ENCODE results near the gene USP20.

DNA sequence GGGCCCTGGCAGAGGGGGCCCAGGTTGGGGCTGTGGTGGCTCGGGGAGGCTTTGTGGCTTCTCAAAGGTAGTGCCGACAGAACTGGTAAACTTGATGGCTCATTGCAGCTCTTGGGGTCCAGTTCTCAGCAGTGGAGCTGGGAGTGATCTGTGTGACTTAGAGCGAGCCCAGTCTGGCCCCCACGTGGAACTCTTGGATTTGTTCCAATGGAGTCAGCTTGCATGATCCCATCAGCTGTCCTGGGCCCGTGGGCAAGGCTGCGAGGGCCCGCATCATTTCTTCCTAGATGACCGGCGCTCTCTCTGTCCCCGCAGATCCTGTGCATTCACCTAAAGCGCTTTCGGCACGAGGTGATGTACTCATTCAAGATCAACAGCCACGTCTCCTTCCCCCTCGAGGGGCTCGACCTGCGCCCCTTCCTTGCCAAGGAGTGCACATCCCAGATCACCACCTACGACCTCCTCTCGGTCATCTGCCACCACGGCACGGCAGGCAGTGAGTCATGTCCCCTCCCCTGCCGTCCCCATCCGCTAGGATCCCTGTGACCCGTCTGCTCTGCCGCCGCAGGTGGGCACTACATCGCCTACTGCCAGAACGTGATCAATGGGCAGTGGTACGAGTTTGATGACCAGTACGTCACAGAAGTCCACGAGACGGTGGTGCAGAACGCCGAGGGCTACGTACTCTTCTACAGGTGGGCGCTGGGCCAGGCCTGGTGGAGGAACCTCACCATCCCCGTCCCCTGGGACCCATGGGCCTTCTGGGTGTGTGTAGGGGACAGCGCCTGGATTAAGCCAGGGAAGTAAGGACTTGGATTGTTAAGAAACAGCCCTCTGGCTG, 39.2 kb downstream of the USP20 start:
- TF ChIP-seq, protein P1, sequence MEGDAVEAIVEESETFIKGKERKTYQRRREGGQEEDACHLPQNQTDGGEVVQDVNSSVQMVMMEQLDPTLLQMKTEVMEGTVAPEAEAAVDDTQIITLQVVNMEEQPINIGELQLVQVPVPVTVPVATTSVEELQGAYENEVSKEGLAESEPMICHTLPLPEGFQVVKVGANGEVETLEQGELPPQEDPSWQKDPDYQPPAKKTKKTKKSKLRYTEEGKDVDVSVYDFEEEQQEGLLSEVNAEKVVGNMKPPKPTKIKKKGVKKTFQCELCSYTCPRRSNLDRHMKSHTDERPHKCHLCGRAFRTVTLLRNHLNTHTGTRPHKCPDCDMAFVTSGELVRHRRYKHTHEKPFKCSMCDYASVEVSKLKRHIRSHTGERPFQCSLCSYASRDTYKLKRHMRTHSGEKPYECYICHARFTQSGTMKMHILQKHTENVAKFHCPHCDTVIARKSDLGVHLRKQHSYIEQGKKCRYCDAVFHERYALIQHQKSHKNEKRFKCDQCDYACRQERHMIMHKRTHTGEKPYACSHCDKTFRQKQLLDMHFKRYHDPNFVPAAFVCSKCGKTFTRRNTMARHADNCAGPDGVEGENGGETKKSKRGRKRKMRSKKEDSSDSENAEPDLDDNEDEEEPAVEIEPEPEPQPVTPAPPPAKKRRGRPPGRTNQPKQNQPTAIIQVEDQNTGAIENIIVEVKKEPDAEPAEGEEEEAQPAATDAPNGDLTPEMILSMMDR (IDR thresholded peaks at IDR 0.05): no peak
- TF ChIP-seq POLR2A (IDR thresholded peaks at IDR 0.05): no peak
